OCI-LY1 (cell line): ENCODE measurements around the gene YARS1.

Experiments
- H2AFZ ChIP-seq: fragments of 200-600 bp; sonication (generic), shearing (Covaris generic); 2 replicates; pipeline ENCODE4 v1.6.0; 2014; ENCODE audit warnings: antibody characterized with exemption, mild to moderate bottlenecking, low read length
- H3F3A ChIP-seq: fragments of 200-600 bp; sonication (generic), shearing (Covaris generic); 2 replicates; pipeline ENCODE4 v1.6.0; 2014; ENCODE audit warnings: mild to moderate bottlenecking, antibody characterized with exemption, low read length, moderate library complexity; ENCODE audit not compliant: insufficient read depth
- H3K27ac ChIP-seq: fragments of 200-600 bp; sonication (generic); 2 replicates; pipeline ENCODE4 v1.5.1; 2014; ENCODE audit warnings: low read length, mixed run types, mild to moderate bottlenecking, low read depth; ENCODE audit not compliant: poor library complexity, severe bottlenecking
- H3K27me3 ChIP-seq: fragments of 200-600 bp; sonication (generic); 2 replicates; pipeline ENCODE4 v1.6.0; 2014; ENCODE audit warnings: antibody characterized with exemption, mild to moderate bottlenecking, low read length, moderate library complexity; ENCODE audit not compliant: insufficient read depth
- H3K36me3 ChIP-seq: fragments of 200-600 bp; sonication (generic); 2 replicates; pipeline ENCODE4 v1.6.1; 2014; ENCODE audit warnings: mild to moderate bottlenecking, antibody characterized with exemption, low read length, moderate library complexity, mixed read lengths; ENCODE audit not compliant: insufficient read depth
- H3K4me1 ChIP-seq: fragments of 200-600 bp; sonication (generic); 2 replicates; pipeline ENCODE4 v1.5.1; 2014; ENCODE audit warnings: mild to moderate bottlenecking, low read length, moderate library complexity; ENCODE audit not compliant: insufficient read depth, severe bottlenecking
- H3K4me2 ChIP-seq: fragments of 200-600 bp; sonication (generic), shearing (Covaris generic); 2 replicates; pipeline ENCODE4 v1.6.1; 2014; ENCODE audit warnings: low read length
- H3K4me3 ChIP-seq: fragments of 200-600 bp; sonication (generic); 2 replicates; pipeline ENCODE4 v1.5.1; 2014; ENCODE audit warnings: low read length, low read depth, mild to moderate bottlenecking, mixed read lengths; ENCODE audit not compliant: poor library complexity, severe bottlenecking
- H3K79me2 ChIP-seq: fragments of 200-600 bp; shearing (Covaris generic); 2 replicates; pipeline ENCODE4 v1.6.1; 2016; ENCODE audit warnings: mixed run types, low read length, mixed read lengths; ENCODE audit not compliant: insufficient read depth
- H3K9ac ChIP-seq: fragments of 200-600 bp; sonication (generic), shearing (Covaris generic); 2 replicates; pipeline ENCODE4 v1.6.1; 2014; ENCODE audit warnings: mild to moderate bottlenecking, low read length, mixed read lengths
- H3K9me2 ChIP-seq: fragments of 200-600 bp; sonication (generic), shearing (Covaris generic); 2 replicates; pipeline ENCODE4 v1.6.1; 2014; ENCODE audit warnings: low read depth, mild to moderate bottlenecking, low read length, mixed read lengths
- H3K9me3 ChIP-seq: fragments of 200-600 bp; shearing (Covaris generic); 2 replicates; pipeline ENCODE4 v1.6.1; 2014; ENCODE audit warnings: low read length, mixed read lengths
- H4K20me1 ChIP-seq: fragments of 200-600 bp; sonication (generic), shearing (Covaris generic); 2 replicates; pipeline ENCODE4 v1.6.0; 2016; ENCODE audit warnings: mild to moderate bottlenecking, low read length; ENCODE audit not compliant: insufficient read depth
- CTCF ChIP-seq: fragments of 200-600 bp; sonication (generic), shearing (Covaris generic); IDR thresholded peaks from 2 replicates; pipeline ENCODE4 v1.5.1; 2017; ENCODE audit warnings: mild to moderate bottlenecking, antibody characterized with exemption, low read length, moderate library complexity, mixed read lengths
- EZH2 ChIP-seq: fragments of 200-600 bp; sonication (generic), shearing (Covaris generic); IDR thresholded peaks from 2 replicates; pipeline ENCODE4 v1.8.0; 2017; ENCODE audit warnings: borderline replicate concordance, mixed run types, mild to moderate bottlenecking, antibody characterized with exemption, low read length, moderate library complexity, mixed read lengths

YARS1 gene

DNA sequence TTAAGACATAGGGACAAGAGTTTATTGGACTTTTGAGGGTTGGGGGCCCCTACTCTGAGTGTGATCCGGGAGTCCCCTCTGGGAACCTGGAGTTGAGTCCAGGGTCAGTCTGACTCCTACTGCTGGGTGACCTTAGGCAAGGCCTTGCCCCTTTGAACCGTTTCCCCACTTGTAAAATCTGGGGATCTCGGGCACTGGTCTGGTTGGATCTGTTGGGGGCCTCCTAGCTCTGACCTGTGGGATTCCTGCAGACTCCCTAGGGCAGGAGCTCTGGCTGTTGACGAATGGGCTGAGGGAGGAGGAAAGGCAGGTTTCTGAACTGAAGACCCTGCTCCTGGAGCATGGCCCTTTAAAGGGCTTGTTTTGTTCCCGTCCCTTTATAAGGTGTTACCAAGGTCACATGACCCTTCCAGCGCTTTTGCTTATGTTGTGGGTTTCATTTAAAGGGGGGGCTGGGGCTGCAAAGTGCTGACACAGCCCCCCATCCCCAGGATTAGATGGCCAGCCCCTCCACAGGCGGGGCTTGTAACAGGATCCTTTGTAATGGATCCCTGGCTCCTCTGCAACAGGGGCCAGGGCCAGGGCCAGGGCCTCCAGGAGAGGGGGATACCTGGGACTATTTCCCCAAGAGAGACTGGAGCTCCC, 50.7 kb downstream of the YARS1 start:
- H3K27me3 ChIP-seq: no peaks in the 10 kb centered on the region
- H3K9me2 ChIP-seq: no peaks in the 10 kb centered on the region
- no peak overlapping the region for H3K9ac ChIP-seq
- H3K4me1 ChIP-seq: no peaks in the 10 kb centered on the region
- no peaks in the 10 kb centered on the region for H3K36me3 ChIP-seq
- H3K4me2 ChIP-seq: no peak overlapping the region
- no peak overlapping the region for H2AFZ ChIP-seq
- H3K27ac ChIP-seq: no peak overlapping the region
- no peaks in the 10 kb centered on the region for H4K20me1 ChIP-seq
- H3K79me2 ChIP-seq: no peaks in the 10 kb centered on the region
- TF ChIP-seq EZH2 (no peak), CTCF (no peak)
- no peaks in the 10 kb centered on the region for H3F3A ChIP-seq
- H3K9me3 ChIP-seq: no peaks in the 10 kb centered on the region
- no peak overlapping the region for H3K4me3 ChIP-seq

GRCh38 chr1:32765570-32766327, 51.4 kb downstream of the YARS1 start:
- Histone ChIP-seq H3K27ac (no peak overlapping the region), H3K79me2 (no peaks in the 10 kb centered on the region), H2AFZ (no peak overlapping the region), H3K4me1 (no peaks in the 10 kb centered on the region), H3K4me3 (no peak overlapping the region), H3K27me3 (no peaks in the 10 kb centered on the region), H3K9me2 (no peaks in the 10 kb centered on the region), H3K4me2 (no peak overlapping the region), H3K36me3 (no peaks in the 10 kb centered on the region), H3F3A (no peaks in the 10 kb centered on the region), H4K20me1 (no peaks in the 10 kb centered on the region), H3K9ac (no peak overlapping the region), H3K9me3 (no peaks in the 10 kb centered on the region)
- TF ChIP-seq CTCF: no peak
- TF ChIP-seq EZH2: no peak

DNA sequence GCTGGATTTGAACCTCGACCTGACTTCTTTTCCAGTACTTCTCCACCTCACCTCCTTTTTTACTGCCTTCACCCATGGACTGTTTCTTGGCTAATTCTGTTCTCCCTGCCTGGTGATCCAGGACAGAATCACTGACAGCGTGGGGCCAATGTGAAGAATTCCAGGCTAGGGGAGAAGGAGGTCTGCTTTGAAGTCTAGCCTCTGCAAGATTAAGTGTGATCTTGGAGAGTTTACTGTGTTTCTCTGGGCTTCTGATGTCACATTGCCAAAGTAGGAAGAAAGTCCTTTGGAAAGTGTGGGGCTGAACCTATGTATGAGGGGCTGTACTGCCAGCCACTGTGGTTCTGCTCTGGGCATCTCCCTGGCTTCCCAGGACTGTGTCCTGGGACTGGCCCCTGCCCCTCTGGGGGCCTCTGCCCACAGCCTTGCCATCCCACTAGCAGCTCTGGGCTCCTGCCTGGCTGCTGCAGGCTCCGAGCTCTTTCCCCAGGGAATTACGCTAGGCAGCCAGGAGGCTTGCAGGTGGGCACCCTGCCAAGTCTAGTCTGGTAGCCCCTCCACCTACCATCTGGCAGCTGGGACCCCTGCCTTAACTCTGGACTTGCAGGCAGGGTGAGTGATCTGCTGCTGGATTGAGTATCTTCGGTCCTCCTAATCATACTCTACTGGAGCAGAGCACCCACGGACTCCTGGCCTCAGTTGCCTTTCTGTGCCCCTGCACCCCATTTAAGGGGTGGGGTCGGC, 52.2 kb downstream of the YARS1 start:
- Histone ChIP-seq H3K27ac (no peak overlapping the region), H3K27me3 (no peaks in the 10 kb centered on the region), H3K9ac (no peak overlapping the region), H3K4me3 (no peak overlapping the region), H3F3A (no peaks in the 10 kb centered on the region), H4K20me1 (no peaks in the 10 kb centered on the region), H3K9me2 (no peaks in the 10 kb centered on the region), H3K79me2 (no peaks in the 10 kb centered on the region), H3K4me1 (no peaks in the 10 kb centered on the region), H3K4me2 (no peak overlapping the region), H2AFZ (no peak overlapping the region), H3K9me3 (no peaks in the 10 kb centered on the region), H3K36me3 (no peaks in the 10 kb centered on the region)
- TF ChIP-seq EZH2: no peak
- no peak for TF ChIP-seq CTCF
